IMR-90 (cell line): ENCODE data around the gene MGLL. TPM values are rescaled to one million over a fixed set of nuclear protein-coding genes. Genes with fewer than 3 reads are reported as not detected.

Experiments used
- ATAC-seq: fragments of 200-7000 bp; cut with Tn5 transposase; 2 replicates; pipeline ENCODE4 v1.9.1; 2020; ENCODE audit warnings: low read depth, mild to moderate bottlenecking, moderate library complexity
- BruUV-seq: library from RNA; stranded (reverse); fragments of 400-500 nt; replicated peaks from 2 replicates; lab custom pipeline; 2021; lab: Mats Ljungman, UMichigan
- CTCF ChIA-PET: fragments of 300-600 bp; formaldehyde crosslinking; extraction: SDS; loops from one replicate; lab custom pipeline; 2021; ENCODE audit warnings: antibody characterized with exemption; lab: Yijun Ruan, JAX
- POLR2A ChIA-PET: fragments of 300-600 bp; sonication (Branson Sonifier 250); formaldehyde crosslinking; loops from one replicate; lab custom pipeline; 2022; ENCODE audit warnings: antibody characterized with exemption; ENCODE audit not compliant: unreplicated experiment; lab: Charles Lee
- DNase-seq: peaks from one replicate; pipeline ENCODE4 v3.0.0; 2013
- H2AFZ ChIP-seq: replicated peaks from 2 replicates; pipeline ENCODE3; 2013; ENCODE audit warnings: low read length, mild to moderate bottlenecking; ENCODE audit not compliant: poor library complexity
- H2AK5ac ChIP-seq: 2 replicates; pipeline ENCODE4 v1.6.1; 2013; ENCODE audit warnings: low read depth, low read length, inconsistent platforms
- H2AK9ac ChIP-seq: replicated peaks from 2 replicates; pipeline ENCODE3; 2013; ENCODE audit warnings: mild to moderate bottlenecking, low read depth, low read length, moderate library complexity; ENCODE audit not compliant: poor library complexity
- H2BK120ac ChIP-seq: 2 replicates; pipeline ENCODE4 v1.6.1; 2013; ENCODE audit warnings: low read depth, low read length, inconsistent platforms
- H2BK15ac ChIP-seq: 3 replicates; pipeline ENCODE4 v1.6.1; 2013; ENCODE audit warnings: low read depth, low read length, inconsistent platforms
- H2BK20ac ChIP-seq: 2 replicates; pipeline ENCODE4 v1.6.1; 2013; ENCODE audit warnings: low read depth, mild to moderate bottlenecking, inconsistent platforms, low read length, moderate library complexity
- H2BK5ac ChIP-seq: 2 replicates; pipeline ENCODE4 v1.6.1; 2013; ENCODE audit warnings: mild to moderate bottlenecking, low read depth, low read length, inconsistent platforms; ENCODE audit not compliant: poor library complexity, severe bottlenecking
- H3K14ac ChIP-seq: replicated peaks from 2 replicates; pipeline ENCODE4 v1.6.1; 2013; ENCODE audit warnings: low read depth, low read length, inconsistent platforms
- H3K18ac ChIP-seq: 2 replicates; pipeline ENCODE4 v1.6.1; 2013; ENCODE audit warnings: low read depth, low read length, control low read depth
- H3K23ac ChIP-seq: 2 replicates; pipeline ENCODE4 v1.6.1; 2013; ENCODE audit warnings: low read depth, low read length, inconsistent platforms
- H3K27ac ChIP-seq: 2 replicates; pipeline ENCODE4 v1.5.1; 2013; ENCODE audit warnings: mild to moderate bottlenecking, control low read depth, low read length; ENCODE audit not compliant: insufficient read depth
- H3K27me3 ChIP-seq: 2 replicates; pipeline ENCODE4 v1.6.1; 2013; ENCODE audit warnings: low read length; ENCODE audit not compliant: control insufficient read depth, insufficient read depth
- H3K36me3 ChIP-seq: 2 replicates; pipeline ENCODE4 v1.6.1; 2013; ENCODE audit warnings: low read length, mixed read lengths; ENCODE audit not compliant: control insufficient read depth, insufficient read depth
- H3K4ac ChIP-seq: 2 replicates; pipeline ENCODE4 v1.6.1; 2013; ENCODE audit warnings: low read depth, low read length, inconsistent platforms
- H3K4me1 ChIP-seq: 2 replicates; pipeline ENCODE4 v1.6.1; 2013; ENCODE audit warnings: low read length, mixed read lengths; ENCODE audit not compliant: control insufficient read depth, insufficient read depth
- H3K4me2 ChIP-seq: 2 replicates; pipeline ENCODE4 v1.6.1; 2013; ENCODE audit warnings: low read depth, mild to moderate bottlenecking, control low read depth, low read length, moderate library complexity
- H3K4me3 ChIP-seq: 2 replicates; pipeline ENCODE4 v1.5.1; 2013; ENCODE audit warnings: low read depth, mild to moderate bottlenecking, control low read depth, low read length, moderate library complexity; ENCODE audit not compliant: insufficient read depth
- H3K56ac ChIP-seq: 2 replicates; pipeline ENCODE4 v1.6.1; 2013; ENCODE audit warnings: low read length, inconsistent platforms; ENCODE audit not compliant: insufficient read depth; ENCODE audit errors: extremely low read depth
- H3K79me1 ChIP-seq, 2 experiments: 2 replicates each; pipeline ENCODE4 v1.6.1; 2013; ENCODE audit warnings: low read length in 2 of 2, inconsistent platforms in 1 of 2, low read depth in 1 of 2
- H3K9ac ChIP-seq: 2 replicates; pipeline ENCODE4 v1.6.1; 2013; ENCODE audit warnings: low read depth, low read length, control low read depth
- H3K9me1 ChIP-seq: 2 replicates; pipeline ENCODE4 v1.6.1; 2013; ENCODE audit warnings: low read length, inconsistent platforms; ENCODE audit not compliant: insufficient read depth
- H3K9me3 ChIP-seq: 2 replicates; pipeline ENCODE4 v1.6.1; 2013; ENCODE audit warnings: low read length; ENCODE audit not compliant: control insufficient read depth, insufficient read depth
- H4K20me1 ChIP-seq: 2 replicates; pipeline ENCODE4 v1.6.1; 2013; ENCODE audit warnings: low read length, inconsistent platforms; ENCODE audit not compliant: insufficient read depth
- H4K5ac ChIP-seq: 2 replicates; pipeline ENCODE4 v1.6.1; 2013; ENCODE audit warnings: mild to moderate bottlenecking, low read depth, low read length, control low read depth
- H4K8ac ChIP-seq, 2 experiments: 2 replicates each; pipeline ENCODE4 v1.6.1; 2013; ENCODE audit warnings: low read depth in 2 of 2, low read length in 2 of 2, control low read depth in 1 of 2, inconsistent platforms in 1 of 2
- H4K91ac ChIP-seq: 2 replicates; pipeline ENCODE4 v1.6.1; 2013; ENCODE audit warnings: low read depth, low read length, inconsistent platforms; ENCODE audit not compliant: insufficient read depth
- BHLHE40 ChIP-seq: fragments of 150-350 bp; IDR thresholded peaks from 2 replicates; pipeline ENCODE4 v1.6.1; 2016; ENCODE audit warnings: mild to moderate bottlenecking, low read depth, low read length
- CEBPB ChIP-seq: IDR thresholded peaks from 2 replicates; pipeline ENCODE4 v1.6.1; 2012; ENCODE audit warnings: low read depth, low read length, improper control_type of control experiment
- CHD1 ChIP-seq: IDR thresholded peaks from 2 replicates; pipeline ENCODE4 v1.6.1; 2012; ENCODE audit warnings: low read depth, low read length, improper control_type of control experiment
- ELK1 ChIP-seq: fragments of 150-350 bp; IDR thresholded peaks from 2 replicates; pipeline ENCODE4 v1.6.1; 2016; ENCODE audit warnings: low read depth, mild to moderate bottlenecking, low read length, moderate library complexity, borderline replicate concordance
- FOS ChIP-seq: fragments of 150-350 bp; IDR thresholded peaks from 2 replicates; pipeline ENCODE4 v1.6.1; 2016; ENCODE audit warnings: low read depth, low read length
- MAFK ChIP-seq: IDR thresholded peaks from 2 replicates; pipeline ENCODE4 v1.6.1; 2012; ENCODE audit warnings: low read depth, low read length, improper control_type of control experiment
- MAZ ChIP-seq: IDR thresholded peaks from 2 replicates; pipeline ENCODE4 v1.6.1; 2012; ENCODE audit warnings: low read depth, mild to moderate bottlenecking, low read length, improper control_type of control experiment, moderate library complexity, borderline replicate concordance
- MXI1 ChIP-seq: IDR thresholded peaks from 2 replicates; pipeline ENCODE4 v1.6.1; 2012; ENCODE audit warnings: low read depth, mild to moderate bottlenecking, low read length, moderate library complexity, borderline replicate concordance
- NFE2L2 ChIP-seq: fragments of 150-350 bp; IDR thresholded peaks from 2 replicates; pipeline ENCODE4 v1.6.1; 2016; ENCODE audit warnings: low read depth, mild to moderate bottlenecking, low read length
- POLR2A ChIP-seq: IDR thresholded peaks from 2 replicates; pipeline ENCODE4 v1.6.1; 2012; ENCODE audit warnings: mild to moderate bottlenecking, low read depth, low read length
- RAD21 ChIP-seq: IDR thresholded peaks from 2 replicates; pipeline ENCODE4 v1.6.1; 2012; ENCODE audit warnings: low read length, improper control_type of control experiment
- RCOR1 ChIP-seq: IDR thresholded peaks from 2 replicates; pipeline ENCODE4 v1.6.1; 2012; ENCODE audit warnings: mild to moderate bottlenecking, low read length, improper control_type of control experiment; ENCODE audit not compliant: insufficient replicate concordance
- RFX5 ChIP-seq: IDR thresholded peaks from 2 replicates; pipeline ENCODE4 v1.8.0; 2012; ENCODE audit warnings: low read depth, mild to moderate bottlenecking, low read length, moderate library complexity
- SMC3 ChIP-seq: fragments of 150-350 bp; IDR thresholded peaks from 2 replicates; pipeline ENCODE4 v1.6.1; 2016; ENCODE audit warnings: low read depth, mild to moderate bottlenecking, antibody characterized with exemption, low read length, moderate library complexity
- WGBS, 2 experiments: methylation state at CpG; one replicate each; pipeline versions ENCODE4 v1.1.5 to v1.1.7; 2013; ENCODE audit warnings: missing lambda C conversion rate in 2 of 2; ENCODE audit not compliant: insufficient read length in 1 of 2; ENCODE audit errors: extremely low coverage in 2 of 2; 5-methylcytosine and 5-hydroxymethylcytosine counted together
- dilution Hi-C: fragments of 300-500 bp; cut with HindIII; formaldehyde crosslinking; loops from one replicate; pipeline ENCODE4 v1.14.3; 2018; ENCODE audit warnings: low sequenced_read_pairs; ENCODE audit not compliant: unreplicated experiment
- in situ Hi-C: fragments of 300-500 bp; cut with MboI; formaldehyde crosslinking; loops from 3 replicates; pipeline ENCODE4 v1.14.3; 2019; ENCODE audit warnings: low sequenced_read_pairs, inconsistent platforms, mixed read lengths
- intact Hi-C: fragments of 100-400 bp; cut with micrococcal nuclease; formaldehyde crosslinking; loops from 2 replicates; pipeline ENCODE4 v1.10.0; 2022
- polyA plus RNA-seq, 3 experiments: library from polyadenylated mRNA; depleted of rRNA; stranded (reverse); fragments of >200 nt; gene quantifications; 2 replicates each; pipeline ENCODE4 v1.2.3, GENCODE V29; 2012; ENCODE audit warnings: low replicate concordance in 1 of 3
- total RNA-seq: library from RNA; depleted of rRNA; stranded (reverse); fragments of >200 nt; gene quantifications from 2 replicates; pipeline ENCODE4 v1.2.3, GENCODE V29; 2012
- TF ChIP-seq, protein P1 (sequence below): conservative IDR thresholded peaks from 2 replicates; pipeline ENCODE4 v1.5.1; 2012; ENCODE audit warnings: mild to moderate bottlenecking, low read depth, low read length, improper control_type of control experiment
- TF ChIP-seq, protein P2 (sequence below): fragments of 150-350 bp; IDR thresholded peaks from 2 replicates; pipeline ENCODE4 v1.6.1; 2017; ENCODE audit warnings: mild to moderate bottlenecking, antibody characterized with exemption, low read length, low read depth

MGLL gene
- total and polyA plus RNA-seq, 2 of the 4 experiments (the other 2 are of a cell fraction): 23.7 to 60.6 TPM

- no peak overlapping the region for H3K27ac ChIP-seq
- 89 to 100% methylated on average over 2 of the region's 2 CpGs for WGBS, 2 experiments
- BruUV-seq: no TSS peak
- no peak for ATAC-seq
- peaks cover 0 to 26% of the 10 kb centered on the region in 2 experiments; a peak in 2 of 4 replicates for H3K79me1 ChIP-seq
- H2BK20ac ChIP-seq: no peak overlapping the region
- H3K56ac ChIP-seq: no peak overlapping the region
- TF ChIP-seq, protein P1, sequence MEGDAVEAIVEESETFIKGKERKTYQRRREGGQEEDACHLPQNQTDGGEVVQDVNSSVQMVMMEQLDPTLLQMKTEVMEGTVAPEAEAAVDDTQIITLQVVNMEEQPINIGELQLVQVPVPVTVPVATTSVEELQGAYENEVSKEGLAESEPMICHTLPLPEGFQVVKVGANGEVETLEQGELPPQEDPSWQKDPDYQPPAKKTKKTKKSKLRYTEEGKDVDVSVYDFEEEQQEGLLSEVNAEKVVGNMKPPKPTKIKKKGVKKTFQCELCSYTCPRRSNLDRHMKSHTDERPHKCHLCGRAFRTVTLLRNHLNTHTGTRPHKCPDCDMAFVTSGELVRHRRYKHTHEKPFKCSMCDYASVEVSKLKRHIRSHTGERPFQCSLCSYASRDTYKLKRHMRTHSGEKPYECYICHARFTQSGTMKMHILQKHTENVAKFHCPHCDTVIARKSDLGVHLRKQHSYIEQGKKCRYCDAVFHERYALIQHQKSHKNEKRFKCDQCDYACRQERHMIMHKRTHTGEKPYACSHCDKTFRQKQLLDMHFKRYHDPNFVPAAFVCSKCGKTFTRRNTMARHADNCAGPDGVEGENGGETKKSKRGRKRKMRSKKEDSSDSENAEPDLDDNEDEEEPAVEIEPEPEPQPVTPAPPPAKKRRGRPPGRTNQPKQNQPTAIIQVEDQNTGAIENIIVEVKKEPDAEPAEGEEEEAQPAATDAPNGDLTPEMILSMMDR: no peak
- TF ChIP-seq, protein P2, sequence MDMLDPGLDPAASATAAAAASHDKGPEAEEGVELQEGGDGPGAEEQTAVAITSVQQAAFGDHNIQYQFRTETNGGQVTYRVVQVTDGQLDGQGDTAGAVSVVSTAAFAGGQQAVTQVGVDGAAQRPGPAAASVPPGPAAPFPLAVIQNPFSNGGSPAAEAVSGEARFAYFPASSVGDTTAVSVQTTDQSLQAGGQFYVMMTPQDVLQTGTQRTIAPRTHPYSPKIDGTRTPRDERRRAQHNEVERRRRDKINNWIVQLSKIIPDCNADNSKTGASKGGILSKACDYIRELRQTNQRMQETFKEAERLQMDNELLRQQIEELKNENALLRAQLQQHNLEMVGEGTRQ: no peak
- TF ChIP-seq CHD1: no peak
- no peak for TF ChIP-seq POLR2A
- no peak for TF ChIP-seq MXI1
- no peak for TF ChIP-seq MAZ
- TF ChIP-seq MAFK: no peak
- TF ChIP-seq NFE2L2: no peak
- TF ChIP-seq RFX5: no peak
- no peak for TF ChIP-seq FOS
- no peak for TF ChIP-seq SMC3
- no peak for TF ChIP-seq RAD21
- TF ChIP-seq RCOR1: no peak
- TF ChIP-seq BHLHE40: no peak
- TF ChIP-seq ELK1: no peak
- no peak for TF ChIP-seq CEBPB
- no peaks in the 10 kb centered on the region for H3K9me3 ChIP-seq
- no peak overlapping the region for H2AFZ ChIP-seq
- peaks cover 26% of the 10 kb centered on the region for H3K4me1 ChIP-seq
- intact Hi-C loops (no loop called here), in situ Hi-C loops (no loop called here), dilution Hi-C loops (no loop called here)
- H3K23ac ChIP-seq: no peak overlapping the region
- no peak overlapping the region; the same call in 1 of the 2 replicates for H3K4ac ChIP-seq
- no peak overlapping the region for H2BK5ac ChIP-seq
- no peak overlapping the region for H3K18ac ChIP-seq
- no peak for DNase-seq
- H2BK120ac ChIP-seq: no peak overlapping the region
- H2AK5ac ChIP-seq: no peak overlapping the region
- H3K9ac ChIP-seq: no peak overlapping the region
- CTCF ChIA-PET: no interaction called here
- no peak overlapping the region for H2AK9ac ChIP-seq
- POLR2A ChIA-PET: no interaction called here
- 0 out of 2 replicates have a peak, but pooled peaks cover 4% of the 10 kb centered on the region for H3K36me3 ChIP-seq
- no peak overlapping the region for H4K8ac ChIP-seq
- H3K9me1 ChIP-seq: peaks cover 27% of the 10 kb centered on the region
- no peak overlapping the region for H4K91ac ChIP-seq
- no peak overlapping the region for H2BK15ac ChIP-seq
- H4K5ac ChIP-seq: no peak overlapping the region
- H3K27me3 ChIP-seq: no peaks in the 10 kb centered on the region
- H3K14ac ChIP-seq: no peak overlapping the region
- H4K20me1 ChIP-seq: no peaks in the 10 kb centered on the region
- no peak overlapping the region for H3K4me3 ChIP-seq
- H3K4me2 ChIP-seq: no peak overlapping the region
Observed at GRCh38 chr3:127687228-127687737, 135.0 kb downstream of the MGLL start.
